Activated CD8-positive, alpha-beta memory T cell treated with anti-CD3 and anti-CD28 coated beads for 24 hours (primary cell): Measurements from ENCODE around the gene NBEA.
"Not testable (repeated sequence)": the region's sequence is repeated elsewhere in the genome, so short reads cannot be mapped to it uniquely, and the experiment has no call there.

Source experiments
- DNase-seq: peaks from one replicate; pipeline ENCODE4 v3.0.0-alpha.2; 2020

NBEA gene

DNA sequence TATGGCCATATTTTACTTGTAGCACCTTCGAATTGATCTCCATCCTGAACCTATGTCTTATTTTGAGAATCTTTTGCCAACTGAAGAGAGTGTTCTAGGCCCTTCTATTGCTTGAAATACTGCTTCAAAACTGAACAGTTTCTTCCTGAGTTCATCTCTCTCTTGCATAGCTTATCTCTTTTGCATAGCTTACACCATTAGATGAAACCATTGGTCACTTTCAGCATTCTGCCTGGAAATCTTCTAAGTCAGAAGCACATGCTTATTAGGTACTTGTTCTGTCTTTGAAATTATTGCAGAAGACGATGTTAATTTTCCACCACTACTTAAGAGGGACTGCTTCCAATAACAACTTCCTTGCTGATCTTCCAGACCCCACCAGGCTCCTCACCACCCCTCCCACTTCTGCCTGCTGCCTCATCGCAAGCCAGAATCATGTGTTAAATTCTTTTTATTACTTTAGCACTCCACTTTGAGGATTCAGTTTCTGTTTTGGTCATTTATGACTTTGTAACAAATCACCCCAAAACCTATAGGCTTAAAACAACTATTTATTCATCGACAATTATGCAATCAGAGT, 656.8 kb downstream of the NBEA start:
- DNase-seq = no peak

DNA sequence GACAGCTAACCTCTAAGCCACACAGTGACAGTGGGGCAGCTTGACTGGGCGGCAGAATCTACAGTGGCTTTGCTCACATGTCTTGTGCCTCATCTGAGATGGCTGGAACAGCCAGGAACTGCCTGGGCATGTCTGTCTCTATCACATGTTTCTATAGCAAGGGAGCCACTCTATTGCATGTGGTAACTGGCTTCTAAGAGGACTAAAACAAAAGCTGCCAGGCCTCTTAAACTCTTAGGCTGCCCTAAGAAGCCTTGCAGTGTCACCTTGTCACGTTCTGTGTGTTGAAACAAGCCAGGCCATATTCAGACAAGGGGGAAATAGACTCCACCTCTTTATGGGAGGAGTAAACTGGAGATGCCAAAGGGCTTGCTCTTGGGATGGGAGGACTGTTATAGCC, 657.3 kb downstream of the NBEA start:
- no peak for DNase-seq

GRCh38 chr13:35600137-35600536, 658.1 kb downstream of the NBEA start:
- DNase-seq = no peak

DNA sequence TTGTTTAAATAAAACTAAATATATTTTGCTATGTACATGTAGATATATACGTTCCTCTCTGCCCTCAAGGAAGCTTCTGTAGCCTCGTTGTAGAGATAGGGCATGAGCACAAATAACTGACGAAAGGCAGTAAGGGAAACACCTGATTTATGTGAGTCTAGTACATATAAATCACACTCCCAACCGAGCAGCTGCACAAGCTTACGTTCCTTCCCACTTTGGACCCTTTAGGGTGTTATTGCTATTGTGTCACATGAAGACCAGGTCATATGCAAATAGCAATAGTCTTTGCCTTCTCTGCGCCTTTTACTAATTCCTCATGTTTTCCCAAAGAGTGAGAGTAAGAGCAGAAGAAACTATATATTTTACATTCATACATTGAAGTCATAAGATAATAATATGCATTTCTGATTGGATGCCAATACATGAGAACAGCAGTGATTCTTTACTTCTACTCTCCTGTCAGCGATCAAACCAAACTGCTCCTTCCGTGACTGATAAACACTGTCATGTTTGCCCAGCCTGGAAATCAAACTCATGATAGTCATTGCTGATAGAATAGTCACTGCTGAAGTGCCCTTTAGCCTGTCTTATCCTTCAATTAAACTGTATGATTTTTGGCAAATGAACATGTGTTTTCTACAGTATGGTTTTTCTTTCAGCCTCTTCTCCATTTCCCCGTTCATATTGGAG, 661.7 kb downstream of the NBEA start:
- DNase-seq = no peak

DNA sequence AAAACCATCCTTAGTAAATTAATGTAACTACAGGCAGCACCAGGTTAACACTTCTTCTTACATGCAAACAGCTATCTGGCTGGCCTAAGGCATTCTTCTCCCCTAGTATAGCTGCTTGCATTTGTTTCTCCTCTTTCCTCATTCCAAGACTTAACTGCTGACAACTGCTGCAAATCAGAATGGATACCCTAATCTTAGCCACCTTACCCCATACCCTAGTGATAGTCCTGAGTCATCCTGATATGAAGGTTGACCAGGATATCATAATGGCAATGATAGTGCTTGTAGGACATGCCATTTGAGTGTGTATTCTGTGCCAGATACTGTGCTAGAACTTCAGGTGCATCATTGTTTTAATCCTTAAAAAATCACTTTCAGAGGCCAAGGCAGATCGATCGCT, 672.6 kb downstream of the NBEA start:
- no peak for DNase-seq

DNA sequence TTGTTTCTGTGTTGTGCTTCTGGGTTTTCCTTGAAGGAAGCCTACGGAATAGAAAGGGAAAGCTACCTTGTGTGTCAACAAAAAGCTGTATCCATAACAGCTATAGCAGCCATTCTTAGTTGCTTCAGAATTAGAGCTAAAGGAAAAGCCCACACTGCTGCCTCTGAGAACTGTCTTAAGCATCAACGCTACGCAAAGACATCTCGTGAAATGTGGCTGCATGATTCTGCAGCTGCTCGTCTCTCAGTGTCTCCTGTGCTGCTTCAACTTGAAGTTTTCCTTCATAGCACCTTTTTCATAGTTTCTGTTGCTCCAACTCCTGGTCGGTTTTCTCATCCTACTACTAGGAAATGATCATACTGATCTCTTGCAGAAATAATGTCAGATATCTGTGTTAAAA, 675.4 kb downstream of the NBEA start:
- no peak for DNase-seq

- no peak for DNase-seq
These were observed 676.6 kb downstream of the NBEA start for GRCh38 chr13:35618565-35619083.

DNA sequence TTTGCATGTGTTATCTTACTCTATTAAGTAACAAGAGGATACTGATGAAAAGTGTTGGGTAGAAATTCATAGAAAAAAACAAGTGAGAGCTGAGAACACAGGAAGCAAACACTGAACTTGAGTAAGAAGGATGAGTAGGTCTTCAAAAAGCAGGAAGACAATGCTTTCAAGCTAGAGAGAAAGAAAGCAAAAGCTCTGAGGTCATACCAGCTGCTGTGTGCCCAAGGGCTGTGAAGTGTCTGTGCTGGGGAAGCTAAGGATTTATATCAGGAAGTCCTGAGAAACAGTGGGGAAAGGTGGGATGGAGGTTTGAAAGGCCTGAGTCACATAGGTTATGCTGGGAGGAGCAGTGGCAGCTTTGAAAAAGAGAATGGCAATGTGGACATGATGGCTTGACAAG, 679.9 kb downstream of the NBEA start:
- no peak for DNase-seq

- DNase-seq = no peak
These were observed 687.0 kb downstream of the NBEA start for GRCh38 chr13:35629026-35629425.

- DNase-seq = no peak
These were observed 688.6 kb downstream of the NBEA start for GRCh38 chr13:35630551-35631275.

GRCh38 chr13:35631666-35632065, 689.6 kb downstream of the NBEA start:
- no peak for DNase-seq

DNA sequence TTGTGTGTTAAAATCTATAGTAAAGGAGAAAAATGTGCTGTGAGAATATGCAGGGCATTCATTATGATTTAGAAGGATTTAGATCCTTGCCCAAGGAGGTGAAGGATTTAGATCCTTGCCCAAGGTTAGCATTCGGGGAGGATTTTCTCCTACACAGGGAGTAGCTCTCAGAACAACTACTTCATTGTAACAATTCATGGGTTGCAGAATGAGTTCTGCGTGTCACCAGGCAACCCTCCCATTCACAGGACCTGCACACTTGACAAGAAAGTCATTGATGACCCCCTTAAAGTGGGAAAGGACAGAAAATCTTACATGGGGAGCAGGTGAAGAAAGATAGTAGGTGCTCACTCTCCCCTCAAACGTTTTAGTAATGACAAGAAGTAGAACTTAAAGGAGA, 701.6 kb downstream of the NBEA start:
- no peak for DNase-seq

DNA sequence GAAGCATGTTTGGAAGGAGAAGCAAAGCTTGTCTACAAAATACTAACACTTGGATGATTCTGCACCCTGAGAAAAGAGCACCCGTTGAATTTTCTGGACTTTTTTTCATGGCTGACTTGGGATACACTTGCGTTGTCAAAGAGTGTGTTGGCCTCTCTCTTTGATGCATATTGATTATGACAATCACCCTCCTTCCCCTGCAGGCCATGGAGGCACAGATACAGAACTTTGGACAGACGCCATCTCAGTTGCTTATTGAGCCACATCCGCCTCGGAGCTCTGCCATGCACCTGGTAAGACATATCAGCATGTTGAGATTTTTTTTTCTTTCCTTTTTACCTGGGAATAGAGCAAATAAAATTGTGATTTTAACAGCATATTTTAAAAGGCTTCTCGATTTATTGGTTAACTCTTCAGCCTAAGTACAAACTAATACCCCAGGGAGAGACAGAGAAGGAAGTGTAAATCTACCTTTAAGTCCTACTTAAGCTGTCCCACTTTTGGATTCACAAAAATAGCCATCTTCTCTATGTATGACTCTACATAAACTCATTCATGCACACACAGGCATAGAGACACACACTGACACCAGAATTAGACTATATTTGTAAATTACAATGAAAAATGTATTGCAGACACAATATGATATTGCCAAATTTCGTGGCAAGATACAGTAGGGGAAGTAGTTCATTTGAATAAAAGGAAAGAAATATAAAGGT, 704.1 kb downstream of the NBEA start:
- DNase-seq = no peak

DNA sequence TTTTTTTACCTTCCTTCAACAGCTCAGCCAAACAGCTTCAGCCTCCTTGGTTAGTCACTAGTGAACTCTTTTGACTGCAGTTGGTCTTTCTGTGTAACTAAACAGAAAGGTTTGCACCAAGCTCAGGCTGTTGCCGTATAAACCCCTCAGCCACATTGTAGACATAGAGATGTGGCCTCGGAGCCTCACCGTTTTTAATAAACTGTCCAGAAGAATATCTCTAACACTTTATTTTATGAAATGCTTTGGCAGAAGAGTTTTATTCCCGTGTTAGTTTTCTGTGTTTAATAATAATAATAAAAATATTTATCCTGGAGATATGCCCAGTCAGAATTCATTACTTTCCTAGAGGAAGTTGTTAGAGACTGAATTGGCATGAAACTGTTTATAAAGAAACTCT, 706.1 kb downstream of the NBEA start:
- DNase-seq = no peak

DNA sequence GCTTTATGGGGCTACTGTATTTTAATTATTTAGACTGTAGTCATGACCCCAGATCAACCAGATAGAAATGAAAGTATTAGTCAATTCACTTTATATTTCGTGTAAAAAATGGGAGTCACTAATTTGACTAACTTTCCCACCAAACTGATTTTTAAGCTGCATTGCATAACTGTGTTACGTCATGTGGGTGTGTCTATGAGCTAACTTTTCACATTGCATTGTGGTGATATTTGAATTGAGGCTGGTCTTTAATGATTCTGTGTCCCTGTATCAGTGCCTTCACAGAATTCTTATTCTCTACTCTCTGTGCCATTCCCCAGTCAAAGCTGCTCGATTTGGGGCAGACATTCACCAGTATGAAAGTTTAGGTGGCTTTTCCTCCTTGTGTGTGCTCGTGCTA, 707.1 kb downstream of the NBEA start:
- no peak for DNase-seq

- no peak for DNase-seq
These were observed 717.7 kb downstream of the NBEA start for GRCh38 chr13:35659796-35660195.

DNA sequence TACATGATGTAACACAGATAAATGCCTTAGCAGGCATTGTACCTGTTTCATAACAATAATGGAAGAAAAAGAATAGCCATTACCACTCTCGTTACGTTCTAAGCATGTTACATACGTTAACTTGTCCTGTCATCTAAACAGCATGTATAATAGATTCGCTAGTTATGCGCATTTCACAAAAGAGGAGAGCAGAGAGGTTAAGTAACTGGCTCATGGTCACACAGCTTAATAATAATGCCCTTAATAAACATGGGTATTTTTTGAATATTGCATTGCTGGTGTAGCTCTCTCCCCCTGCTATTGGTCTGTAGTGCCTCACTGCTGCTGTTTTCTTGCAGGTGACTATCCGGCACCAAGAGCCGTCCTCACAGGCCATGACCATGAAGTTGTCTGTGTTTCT, 722.7 kb downstream of the NBEA start:
- DNase-seq = no peak

DNA sequence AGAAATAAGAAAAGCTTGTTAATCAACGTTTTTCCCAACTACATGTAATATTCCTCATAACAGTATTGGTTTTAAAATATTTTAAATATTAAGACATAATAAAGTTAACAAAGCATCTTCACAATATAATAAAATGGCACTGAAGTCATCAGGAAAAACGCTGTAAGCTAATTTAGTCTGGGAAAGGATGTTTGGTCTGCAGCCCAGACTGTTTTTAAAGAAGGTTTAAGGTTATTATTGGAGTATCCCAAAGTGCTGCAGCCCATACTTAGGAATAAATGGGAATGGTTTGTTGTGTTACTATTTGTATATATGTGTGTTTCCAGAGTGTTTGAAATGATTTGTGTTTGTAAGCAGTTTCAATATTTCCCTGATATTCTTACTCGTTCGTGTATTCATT, 727.3 kb downstream of the NBEA start:
- no peak for DNase-seq

- DNase-seq = no peak
These were observed 730.5 kb downstream of the NBEA start for GRCh38 chr13:35672611-35673010.

- no peak for DNase-seq
These were observed 733.6 kb downstream of the NBEA start for GRCh38 chr13:35675651-35676050.

DNA sequence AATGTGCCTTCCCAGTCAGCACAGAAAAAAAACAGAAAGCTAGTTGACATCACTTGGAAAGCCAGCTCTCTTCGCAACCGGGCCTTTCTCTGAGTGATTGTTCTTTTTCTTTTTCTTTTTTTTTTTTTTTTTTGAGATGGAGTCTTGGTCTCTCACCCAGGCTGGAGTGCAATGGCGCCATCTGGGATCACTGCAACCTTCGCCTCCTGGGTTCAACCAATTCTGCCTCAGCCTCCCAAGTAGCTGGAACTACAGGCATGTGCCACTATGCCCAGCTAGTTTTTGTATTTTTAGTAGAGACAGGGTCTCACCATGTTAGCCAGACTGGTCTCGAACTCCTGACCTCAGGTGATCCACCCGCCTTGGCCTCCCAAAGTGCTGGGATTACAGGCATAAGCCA, 735.8 kb downstream of the NBEA start:
- not testable (repeated sequence) for DNase-seq

DNA sequence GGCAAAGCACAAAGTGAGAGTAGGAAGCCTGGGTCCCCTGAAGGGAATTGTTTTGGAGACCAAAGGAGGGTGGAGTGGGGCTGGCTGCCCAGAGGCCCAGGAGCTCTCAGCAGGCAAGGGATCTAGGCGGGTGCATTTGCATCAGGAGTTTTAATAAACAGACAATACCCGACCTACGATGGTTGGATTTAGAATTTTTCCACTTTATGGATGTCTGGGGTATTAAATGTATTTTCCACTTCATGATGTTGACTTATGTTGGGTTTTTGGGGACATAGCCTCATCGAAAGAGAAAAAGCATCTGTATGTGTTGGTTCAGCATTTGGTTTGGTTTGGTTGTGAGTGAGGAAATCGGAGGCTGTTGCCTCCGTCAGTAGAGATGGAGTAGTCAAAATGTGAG, 739.6 kb downstream of the NBEA start:
- no peak for DNase-seq

DNA sequence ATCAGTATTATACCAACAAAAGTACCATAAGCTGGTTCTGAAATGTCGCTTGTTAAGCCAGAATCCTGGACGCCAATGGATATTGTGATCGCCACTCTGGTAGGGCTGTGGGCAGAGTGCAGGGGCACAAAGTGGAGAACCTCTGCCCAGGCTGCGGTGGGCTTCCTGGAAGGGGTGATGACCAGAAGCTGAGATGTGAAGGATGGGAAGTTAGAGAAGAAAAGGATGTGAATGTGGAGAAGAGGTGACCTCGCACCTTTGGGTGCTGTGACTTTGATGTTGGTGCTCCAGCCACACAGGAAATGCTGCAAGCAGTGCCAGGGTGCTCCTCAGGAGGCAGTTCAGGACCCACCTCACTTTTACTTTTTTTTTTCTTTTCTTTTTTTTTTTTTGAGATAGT, 742.4 kb downstream of the NBEA start:
- no peak for DNase-seq

GRCh38 chr13:35687336-35687735, 745.3 kb downstream of the NBEA start:
- DNase-seq = no peak
